SU-DHL-6 (cell line): ENCODE data around the gene NDUFAF7.
"Not testable (repeated sequence)": the region's sequence is repeated elsewhere in the genome, so short reads cannot be mapped to it uniquely, and the experiment has no call there.

ENCODE experiments used
- CTCF ChIP-seq: fragments of 200-600 bp; sonication (generic); IDR thresholded peaks from one replicate; pipeline ENCODE4 v1.5.1; 2017; ENCODE audit warnings: antibody characterized with exemption, mild to moderate bottlenecking, low read length, moderate library complexity; ENCODE audit not compliant: insufficient read depth, poor library complexity, severe bottlenecking
- EZH2phosphoT487 ChIP-seq: fragments of 200-600 bp; sonication (generic), shearing (Covaris generic); conservative IDR thresholded peaks from 2 replicates; pipeline ENCODE4 v1.6.1; 2018; ENCODE audit warnings: mild to moderate bottlenecking, antibody characterized with exemption, low read length, moderate library complexity, mixed read lengths

GRCh38 chr2:37206760-37207159 is 24.7 kb upstream of the NDUFAF7 start:
- TF ChIP-seq CTCF, EZH2phosphoT487: not testable (repeated sequence)
